ENCODE results near the gene OR2AJ1.
A peak's percentile ranks its signal among the peaks of the same experiment; 100 is the strongest.

Gene OR2AJ1, protein sequence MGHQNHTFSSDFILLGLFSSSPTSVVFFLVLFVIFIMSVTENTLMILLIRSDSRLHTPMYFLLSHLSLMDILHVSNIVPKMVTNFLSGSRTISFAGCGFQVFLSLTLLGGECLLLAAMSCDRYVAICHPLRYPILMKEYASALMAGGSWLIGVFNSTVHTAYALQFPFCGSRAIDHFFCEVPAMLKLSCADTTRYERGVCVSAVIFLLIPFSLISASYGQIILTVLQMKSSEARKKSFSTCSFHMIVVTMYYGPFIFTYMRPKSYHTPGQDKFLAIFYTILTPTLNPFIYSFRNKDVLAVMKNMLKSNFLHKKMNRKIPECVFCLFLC

DNA sequence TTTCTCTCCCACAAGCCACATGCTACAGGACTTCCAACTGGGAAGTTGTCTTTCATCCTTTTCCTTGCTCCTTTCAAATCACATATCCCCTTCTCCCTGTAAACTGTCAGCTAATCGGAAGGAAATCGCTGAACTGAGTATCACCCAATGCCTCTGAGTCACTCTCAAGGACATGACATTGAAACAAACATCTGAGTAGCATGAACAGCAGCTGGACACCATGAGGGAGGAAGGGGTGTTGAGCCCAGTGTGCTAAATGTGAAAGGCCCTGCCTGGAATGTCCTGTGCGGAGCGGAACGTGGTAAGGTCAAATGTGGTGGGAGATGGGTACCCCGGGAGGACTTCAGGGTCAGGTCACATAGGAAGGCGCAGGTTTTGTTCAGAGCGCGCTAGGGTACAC, at the start of gene OR2AJ1:
OR2AJ1 (plus strand) TSS at position 22 of the 400 bp plus-strand sequence. CDS start 8,880 bp downstream, outside the sequence.
- DNase-seq = no peak

DNA sequence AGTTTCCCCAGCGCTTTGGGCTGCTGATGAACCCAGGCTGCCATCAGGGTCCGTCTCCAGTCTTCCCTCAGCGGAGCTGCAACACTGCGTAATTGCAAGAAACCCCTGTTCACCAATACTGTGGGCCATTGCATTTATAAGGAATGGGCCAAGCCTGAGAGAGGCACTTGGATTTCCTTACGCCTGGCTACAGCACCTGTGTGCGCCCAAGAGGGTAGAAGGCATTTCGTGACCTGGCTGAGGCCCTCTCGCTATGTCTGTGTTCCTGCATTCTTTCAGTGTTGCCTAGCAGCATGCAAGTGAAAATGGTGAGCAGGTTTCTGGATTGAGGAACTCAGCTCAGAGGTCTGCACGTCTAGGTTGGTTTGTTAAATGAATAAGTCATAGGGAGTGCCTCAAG, 41.3 kb upstream of the OR2AJ1 start:
- DNase-seq = no peak

DNA sequence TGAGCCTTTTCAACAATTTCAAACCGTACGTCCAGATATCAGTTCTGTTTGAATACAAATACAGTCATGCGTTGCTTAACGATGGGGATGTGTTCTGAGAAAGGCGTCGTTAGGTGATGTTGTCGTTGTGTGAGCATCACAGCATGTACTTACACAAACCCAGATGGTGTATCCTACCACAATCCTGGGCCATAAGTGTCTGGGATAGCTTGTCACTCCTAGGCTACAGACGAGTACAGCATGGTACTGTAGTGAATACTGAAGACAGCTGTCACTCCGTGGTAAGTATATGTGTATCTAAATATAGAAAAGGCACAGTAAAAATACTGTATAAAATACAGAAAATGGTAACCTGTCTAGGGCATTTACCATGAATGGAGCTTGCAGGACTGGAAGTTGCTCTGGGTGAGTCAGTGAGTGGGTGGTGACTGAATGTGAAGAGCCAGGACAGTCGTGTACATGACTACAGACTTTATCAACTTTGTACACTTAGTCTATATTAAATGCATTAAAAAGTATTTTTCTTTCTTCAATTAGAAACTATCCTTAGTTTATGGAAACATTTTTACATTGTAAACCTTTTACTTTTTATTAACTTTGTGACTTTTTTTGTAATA, 39.8 kb upstream of the OR2AJ1 start:
- no peak for DNase-seq

DNA sequence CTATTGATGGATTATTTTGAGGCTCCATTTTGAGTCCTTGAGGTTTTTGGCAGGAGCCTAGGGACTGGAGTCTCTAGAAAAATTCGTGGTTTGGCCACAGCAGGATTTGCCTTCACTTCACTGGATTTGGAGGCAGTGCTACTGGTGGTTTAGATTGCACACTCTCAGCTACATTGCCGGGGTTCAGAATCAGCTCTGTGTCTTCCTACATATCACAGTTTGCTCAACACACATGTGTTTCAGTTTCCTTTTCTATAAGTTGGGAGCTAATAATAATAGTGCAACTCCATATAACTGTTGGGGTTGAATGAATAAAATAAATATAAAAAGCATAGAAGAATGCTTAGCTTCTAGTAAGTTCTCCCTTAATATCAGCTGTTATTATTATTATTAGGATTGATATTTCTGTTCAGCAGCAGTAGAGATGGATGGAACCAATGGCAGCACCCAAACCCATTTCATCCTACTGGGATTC, 29.5 kb upstream of the OR2AJ1 start, which contains the start of gene OR2W3:
OR2W3 (plus strand) TSS at position 425 of the 475 bp plus-strand sequence; CDS start at position 425, 0 bp downstream.
- DNase-seq = no peak

DNA sequence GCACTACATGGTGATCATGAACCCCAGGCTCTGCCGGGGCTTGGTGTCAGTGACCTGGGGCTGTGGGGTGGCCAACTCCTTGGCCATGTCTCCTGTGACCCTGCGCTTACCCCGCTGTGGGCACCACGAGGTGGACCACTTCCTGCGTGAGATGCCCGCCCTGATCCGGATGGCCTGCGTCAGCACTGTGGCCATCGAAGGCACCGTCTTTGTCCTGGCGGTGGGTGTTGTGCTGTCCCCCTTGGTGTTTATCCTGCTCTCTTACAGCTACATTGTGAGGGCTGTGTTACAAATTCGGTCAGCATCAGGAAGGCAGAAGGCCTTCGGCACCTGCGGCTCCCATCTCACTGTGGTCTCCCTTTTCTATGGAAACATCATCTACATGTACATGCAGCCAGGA, 28.7 kb upstream of the OR2AJ1 start:
- no peak for DNase-seq

DNA sequence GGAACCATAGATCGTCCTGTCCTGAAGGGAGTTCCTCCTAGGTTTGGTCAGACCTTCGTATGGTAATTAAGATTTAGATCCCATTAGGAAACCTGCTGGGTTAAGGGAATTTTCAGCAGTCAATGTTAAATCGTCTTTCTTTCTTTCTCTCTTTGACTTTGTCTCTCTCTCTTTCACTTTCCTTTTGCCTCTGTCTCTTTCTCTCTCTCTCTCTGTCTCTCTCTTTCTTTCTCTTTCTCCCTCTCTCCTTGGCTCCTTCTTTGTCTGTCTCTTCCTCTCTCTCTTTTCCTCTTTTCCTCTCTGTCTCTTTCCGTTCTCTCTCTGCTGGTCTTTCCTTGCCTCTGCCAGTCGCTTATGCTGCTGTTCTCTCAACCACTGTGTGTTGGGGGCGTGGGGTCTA, 20.6 kb upstream of the OR2AJ1 start:
- no peak for DNase-seq

DNA sequence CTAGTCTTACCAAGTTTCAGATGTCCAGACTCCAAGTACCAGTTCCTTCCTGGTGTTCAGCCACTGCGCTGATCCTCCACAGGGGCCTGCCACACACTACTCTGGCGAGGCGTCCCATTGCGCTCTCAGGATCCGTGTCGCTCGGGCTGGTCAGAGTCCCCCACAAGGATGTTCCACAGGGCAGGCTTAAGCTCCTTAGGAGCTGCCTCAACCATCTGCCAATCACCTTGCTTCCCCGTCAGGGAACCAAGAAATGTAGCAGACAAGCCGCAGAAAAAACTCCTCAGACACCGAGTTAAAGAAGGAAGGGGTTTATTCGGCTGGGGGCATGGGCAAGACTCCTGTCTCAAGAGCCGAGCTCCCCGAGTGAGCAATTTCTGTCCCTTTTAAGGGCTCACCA, 19.5 kb upstream of the OR2AJ1 start:
- DNase-seq = no peak

DNA sequence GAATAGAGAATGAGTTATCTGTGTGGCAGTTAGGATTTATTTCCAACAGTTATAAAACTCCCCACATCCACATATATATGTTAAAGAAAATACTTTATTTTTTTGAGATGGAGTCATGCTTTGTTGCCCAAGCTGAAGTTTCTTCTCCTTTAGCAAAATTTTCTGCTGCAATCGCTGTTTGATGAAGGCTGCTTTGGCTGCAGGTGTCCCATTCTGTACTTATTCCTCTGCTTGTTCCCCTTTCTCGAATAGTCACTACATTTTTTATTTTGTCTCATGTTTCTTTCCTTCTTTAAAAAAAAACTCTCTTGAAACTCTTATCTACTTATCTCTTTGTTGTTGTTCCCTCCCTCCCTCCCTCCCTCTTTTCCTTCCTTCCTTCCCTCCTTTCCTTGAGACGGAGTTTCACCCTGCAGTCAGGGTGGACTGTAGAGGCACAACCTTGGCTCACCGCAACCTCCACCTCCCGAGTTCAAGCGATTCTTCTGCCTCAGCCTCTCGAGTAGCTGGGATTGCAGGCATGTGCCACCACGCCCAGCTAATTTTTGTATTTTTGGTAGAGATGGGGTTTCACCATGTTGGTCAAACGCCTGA, 18.7 kb upstream of the OR2AJ1 start:
- DNase-seq = no peak

DNA sequence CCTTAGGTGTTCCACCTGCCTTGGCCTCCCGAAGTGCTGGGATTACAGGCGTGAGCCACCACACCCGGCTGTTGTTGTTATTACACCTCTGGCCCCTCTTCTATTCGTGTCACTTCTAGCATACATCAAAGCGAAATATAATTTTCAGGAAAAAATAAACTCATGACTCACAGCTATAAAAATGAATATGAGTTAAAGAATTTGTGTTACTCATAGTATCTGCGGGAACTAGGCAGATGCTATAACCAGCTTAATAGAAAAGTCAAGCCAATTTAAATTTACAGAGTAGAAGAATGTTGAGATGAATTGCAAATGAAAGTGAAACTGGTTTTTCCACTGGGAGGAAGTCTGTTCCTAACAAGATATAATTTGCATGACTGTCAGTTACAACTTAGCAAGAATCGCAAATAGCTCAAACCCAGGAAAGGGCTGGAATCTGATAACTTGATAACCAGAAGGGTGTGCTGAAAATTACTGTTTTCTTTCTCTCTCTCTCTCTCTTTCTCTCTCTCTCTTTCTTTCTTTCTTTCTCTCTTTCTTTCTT, 18.1 kb upstream of the OR2AJ1 start:
- DNase-seq = no peak

DNA sequence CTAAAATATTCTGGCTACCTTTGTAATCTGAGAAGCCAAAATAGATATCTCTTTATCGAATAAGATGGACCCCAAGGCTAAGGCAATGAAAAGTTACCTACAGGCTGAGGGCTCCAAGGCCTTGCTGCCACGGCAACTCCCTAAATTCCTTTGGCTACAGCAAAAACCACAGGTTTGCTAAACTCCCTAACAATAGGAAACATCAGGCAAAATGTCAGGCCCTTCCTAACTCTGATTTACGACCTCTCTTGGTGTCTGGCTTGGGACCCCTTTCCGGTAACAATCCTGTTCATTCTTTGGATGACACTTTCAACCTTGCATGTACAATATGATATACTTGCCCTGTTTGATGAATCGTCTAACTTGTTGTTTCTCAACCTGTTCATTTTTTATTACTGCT, 15.9 kb upstream of the OR2AJ1 start:
- DNase-seq = no peak

DNA sequence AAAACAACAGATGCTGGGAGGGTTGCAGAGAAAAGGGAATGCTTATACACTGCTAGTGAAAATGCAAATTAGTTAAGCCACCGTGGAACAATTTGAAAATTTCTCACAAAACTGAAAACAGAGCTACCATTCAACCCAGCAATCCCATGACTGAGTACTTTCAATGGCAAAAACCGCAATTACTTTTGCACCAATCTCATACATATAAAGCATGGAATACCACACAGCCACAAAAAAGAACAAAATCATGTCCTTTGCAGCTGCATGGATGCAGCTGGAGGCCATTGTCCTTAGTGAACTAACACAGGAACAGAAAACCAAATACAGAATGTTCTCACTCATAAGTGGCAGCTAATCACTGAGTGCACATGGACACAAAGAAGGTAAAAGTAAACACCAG, 10.9 kb upstream of the OR2AJ1 start:
- no peak for DNase-seq

DNA sequence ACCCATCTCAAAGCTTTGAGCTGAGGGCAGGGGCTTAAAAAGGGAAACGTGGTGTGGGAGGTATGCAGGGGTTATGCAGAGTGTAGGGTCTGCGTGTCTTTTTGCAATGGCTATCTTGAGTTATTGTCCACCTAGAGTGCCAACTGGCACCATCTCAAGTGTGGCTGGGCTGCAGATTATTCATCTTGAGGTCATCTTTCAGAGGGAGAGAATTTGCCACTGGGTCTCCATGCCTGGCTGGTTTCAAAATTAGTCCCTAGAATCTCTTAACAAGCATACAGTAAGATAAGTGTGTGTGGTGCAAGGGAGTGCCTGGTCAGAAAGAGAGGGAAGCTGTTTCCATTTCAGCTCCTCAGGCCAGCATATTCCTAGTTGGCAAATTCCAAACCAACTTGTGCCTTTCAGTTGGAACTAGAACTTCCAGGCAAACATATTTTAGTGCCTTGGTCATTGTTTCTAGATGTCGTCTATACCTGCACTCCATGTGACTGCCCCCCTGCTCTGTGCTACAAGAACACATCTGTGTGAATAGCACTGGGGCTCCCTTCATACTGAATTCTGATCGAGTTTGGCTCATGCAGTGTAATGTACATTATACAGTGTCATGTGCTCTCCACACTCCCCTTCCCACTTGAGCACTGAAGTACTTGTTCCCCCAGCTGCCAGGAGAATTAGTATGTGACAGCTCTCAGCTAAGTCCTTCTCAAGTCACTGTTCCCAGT, 9.6 kb upstream of the OR2AJ1 start:
- no peak for DNase-seq

DNA sequence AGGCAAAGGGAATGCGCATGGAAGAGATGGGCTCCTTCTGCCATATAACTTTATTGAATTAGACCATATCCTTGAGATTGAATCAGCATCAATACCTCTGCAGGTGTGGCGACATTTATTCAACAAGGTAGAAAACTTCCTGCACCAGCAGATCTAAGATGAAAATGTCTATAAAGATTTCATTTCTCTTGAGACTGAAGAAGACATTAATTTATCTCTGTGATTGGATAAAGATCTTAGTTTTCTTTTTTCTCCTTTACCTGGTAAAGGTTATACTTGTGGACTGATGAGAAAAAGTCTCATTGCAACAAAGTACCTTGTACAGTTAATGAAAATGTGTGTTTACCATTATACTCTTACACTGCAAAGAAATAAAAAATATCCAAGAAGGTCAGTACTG, 4.7 kb upstream of the OR2AJ1 start, which contains the start of gene OR2T8:
OR2T8 (plus strand) TSS at position 301 of the 400 bp plus-strand sequence. CDS start 766 bp downstream, outside the sequence.
- DNase-seq = no peak

DNA sequence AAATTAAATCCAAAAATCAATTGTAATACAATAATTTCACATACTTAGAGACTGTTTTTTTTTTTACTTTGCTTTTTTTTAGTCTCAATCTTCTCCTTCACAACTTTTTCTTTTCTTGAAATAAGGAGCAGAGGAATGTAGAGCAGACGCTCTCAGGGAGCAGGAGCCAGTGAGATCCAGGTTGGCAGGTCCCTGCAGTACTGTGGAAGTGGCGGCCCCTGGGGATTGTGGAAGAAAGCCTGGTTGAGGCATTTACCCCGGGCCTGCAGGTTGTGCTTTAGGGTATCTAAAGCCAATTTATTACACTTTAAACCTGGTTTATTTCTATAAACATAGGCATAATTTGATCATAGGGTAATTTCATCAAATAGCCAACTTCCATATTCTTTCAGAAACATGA, 748 bp upstream of the OR2AJ1 start:
- DNase-seq = no peak

DNA sequence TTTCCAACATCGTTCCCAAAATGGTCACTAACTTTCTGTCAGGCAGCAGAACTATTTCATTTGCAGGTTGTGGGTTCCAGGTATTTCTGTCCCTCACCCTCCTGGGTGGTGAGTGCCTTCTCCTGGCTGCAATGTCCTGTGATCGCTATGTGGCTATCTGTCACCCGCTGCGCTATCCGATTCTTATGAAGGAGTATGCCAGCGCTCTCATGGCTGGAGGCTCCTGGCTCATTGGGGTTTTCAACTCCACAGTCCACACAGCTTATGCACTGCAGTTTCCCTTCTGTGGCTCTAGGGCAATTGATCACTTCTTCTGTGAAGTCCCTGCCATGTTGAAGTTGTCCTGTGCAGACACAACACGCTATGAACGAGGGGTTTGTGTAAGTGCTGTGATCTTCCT, 9.3 kb downstream of the OR2AJ1 start:
- DNase-seq = no peak

DNA sequence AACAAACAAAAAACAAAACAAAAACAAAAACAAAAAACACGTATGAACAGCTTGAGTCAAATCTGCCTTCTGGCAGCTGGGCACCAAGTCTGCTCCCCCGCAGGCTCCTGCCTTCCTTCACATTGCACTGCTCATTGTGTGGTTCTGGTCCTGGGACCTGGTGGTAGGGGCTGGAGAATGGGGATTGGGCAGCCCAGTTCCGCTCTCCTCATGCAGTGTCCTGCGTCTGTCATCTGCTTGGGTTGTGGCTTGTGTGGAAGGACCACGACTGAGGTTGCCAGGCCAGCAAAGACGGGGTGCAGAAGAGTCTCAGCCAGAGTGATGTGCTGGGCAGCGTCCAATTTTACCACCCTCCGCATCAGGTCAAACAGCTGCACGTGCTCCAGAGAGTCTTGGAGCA, 11.1 kb downstream of the OR2AJ1 start:
- no peak for DNase-seq

DNA sequence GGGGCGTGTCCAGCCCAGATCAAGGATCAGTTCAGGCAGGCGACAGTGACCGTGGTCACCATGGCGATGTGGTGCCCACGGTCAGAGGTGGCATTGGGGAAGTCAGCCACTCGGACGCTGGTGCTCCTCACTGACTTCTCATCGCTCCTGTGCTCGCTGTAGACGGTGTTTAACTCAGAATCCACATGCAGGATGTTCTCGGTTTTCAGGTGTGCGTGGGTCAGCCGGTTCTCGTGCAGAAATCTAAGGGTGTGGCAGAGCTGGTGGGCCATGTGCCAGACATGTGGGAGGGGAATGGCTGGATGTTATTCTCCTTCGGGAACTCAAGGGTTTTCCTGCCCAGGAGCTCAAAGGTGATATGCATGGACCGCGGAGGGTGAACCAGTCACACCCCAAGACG, 11.7 kb downstream of the OR2AJ1 start:
- no peak for DNase-seq

DNA sequence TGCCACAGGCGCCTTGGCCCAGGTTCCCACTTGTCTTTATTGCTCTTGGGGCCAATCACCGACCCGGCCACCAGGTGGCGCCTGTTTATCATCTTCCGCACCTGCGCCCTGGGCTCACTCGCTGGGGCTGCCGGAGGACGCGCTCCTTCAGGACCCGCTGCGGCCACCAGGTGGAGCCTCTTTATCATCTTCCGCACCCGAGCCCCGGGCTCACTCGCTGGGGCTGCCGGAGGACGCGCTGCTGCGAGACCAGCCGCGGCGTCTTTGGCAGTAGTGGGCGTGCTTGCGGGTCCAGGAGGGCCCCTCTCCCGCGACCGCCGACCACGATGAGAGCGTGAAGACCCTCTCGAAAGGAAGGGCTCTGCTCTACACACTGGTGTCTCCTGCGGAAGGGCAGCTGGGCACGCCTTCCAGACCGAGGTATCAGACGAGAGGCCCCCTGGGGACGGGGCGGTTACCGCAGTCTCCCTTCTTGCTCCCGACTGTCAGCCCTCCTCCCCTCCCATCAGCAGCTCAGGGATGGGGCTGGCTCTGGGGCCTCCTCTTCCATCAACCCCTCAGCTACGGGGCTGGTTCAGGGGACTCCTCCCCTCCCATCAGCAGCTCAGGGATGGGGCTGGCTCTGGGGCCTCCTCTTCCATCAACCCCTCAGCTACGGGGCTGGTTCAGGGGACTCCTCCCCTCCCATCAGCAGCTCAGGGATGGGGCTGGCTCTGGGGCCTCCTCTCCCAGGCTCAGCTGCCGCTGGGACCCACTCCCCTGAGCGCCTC, 12.5 kb downstream of the OR2AJ1 start:
- DNase-seq = peak; percentile 71

DNA sequence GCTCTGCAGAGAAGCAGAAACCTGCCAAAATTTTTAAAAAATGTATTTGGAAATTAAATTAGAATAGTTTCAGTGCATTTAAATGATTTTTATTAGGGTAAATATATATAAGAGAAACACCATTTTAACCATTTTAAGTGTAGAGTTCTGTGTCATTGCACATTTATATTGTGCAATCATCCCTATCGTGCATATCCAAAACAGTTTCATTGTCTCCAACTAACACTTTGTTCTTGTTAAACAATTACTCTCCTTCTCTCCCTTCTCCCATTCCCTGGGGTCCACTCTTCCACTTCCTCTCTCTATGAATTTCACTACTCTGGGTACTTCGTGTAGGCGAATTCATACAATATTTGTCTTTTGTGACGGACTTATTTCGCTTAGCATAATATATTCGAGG, 17.9 kb downstream of the OR2AJ1 start:
- DNase-seq = no peak

DNA sequence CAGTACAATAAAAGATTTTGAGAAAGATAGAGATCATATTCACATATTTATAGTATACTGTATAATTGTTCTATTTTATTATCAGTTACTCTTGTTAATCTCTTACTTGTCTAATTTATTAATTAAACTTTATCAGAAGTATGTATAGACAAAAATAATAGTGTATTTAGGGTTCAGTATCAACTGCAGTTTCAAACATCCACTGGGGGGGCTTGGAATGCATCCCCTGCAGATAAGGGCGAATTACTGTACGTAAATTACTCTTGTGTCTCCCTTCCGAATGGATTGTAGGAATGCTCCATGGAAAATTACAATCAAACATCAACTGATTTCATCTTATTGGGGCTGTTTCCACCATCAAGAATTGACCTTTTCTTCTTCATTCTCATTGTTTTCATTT, 23.9 kb downstream of the OR2AJ1 start, which contains the start of gene OR2L8:
OR2L8 (plus strand) TSS at position 301 of the 400 bp plus-strand sequence; CDS start at position 301, 0 bp downstream.
- DNase-seq = no peak

DNA sequence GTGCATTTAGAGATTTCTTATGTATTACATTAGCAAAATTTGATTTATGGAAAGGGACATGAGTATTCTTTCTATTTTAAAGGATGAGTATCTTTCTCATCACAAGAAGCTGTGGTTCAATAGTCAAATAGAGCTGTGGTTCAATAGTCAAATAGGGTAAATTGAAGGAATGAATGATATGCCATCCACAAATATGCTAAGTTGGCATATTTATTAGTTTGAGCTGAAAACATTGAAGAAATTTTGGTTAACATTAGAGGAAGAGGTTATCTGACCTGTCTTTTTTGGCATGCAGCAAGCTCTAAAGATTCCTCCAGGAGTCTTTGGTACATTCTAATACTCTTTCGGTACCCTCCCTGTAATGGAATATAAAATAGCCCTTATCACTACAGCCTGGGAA, 28.7 kb downstream of the OR2AJ1 start:
- DNase-seq = no peak

DNA sequence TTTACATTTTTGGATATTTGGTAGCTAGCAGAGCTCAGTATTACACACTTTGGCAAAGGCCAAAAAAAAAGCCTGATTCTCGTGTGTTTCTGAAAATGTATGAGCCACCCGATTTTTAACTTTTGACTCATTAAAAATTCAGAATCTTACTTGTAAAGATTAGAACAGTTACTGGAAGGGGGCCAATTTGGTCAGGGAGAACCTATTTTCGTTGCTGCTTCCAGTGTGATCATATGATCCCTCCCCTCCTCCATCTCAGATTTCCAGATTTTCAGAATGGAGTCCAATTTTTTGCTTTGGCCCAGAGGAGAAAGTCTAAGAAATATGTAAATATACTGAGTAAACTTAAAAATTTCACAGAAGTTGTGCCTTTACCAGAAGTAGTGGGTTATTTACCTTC, 37.1 kb downstream of the OR2AJ1 start:
- DNase-seq = no peak
